Epithelial cell of esophagus (primary cell): Measurements from ENCODE around the gene CHAT.
A peak's percentile ranks its signal among the peaks of the same experiment; 100 is the strongest.

ENCODE experiments used
- DNase-seq: peaks from one replicate; pipeline ENCODE4 v3.0.0; 2010; ENCODE audit warnings: low read depth
- H3K4me3 ChIP-seq: 2 replicates; pipeline ENCODE4 v1.5.1; 2011; ENCODE audit warnings: mild to moderate bottlenecking, low read length, control low read depth
- TF ChIP-seq, protein P1 (sequence below): IDR thresholded peaks from 2 replicates; pipeline ENCODE4 v1.5.1; 2011; ENCODE audit warnings: low read depth, mild to moderate bottlenecking, low read length, control low read depth, inconsistent platforms; ENCODE audit not compliant: insufficient read depth; ENCODE audit errors: missing control alignments

CHAT gene

DNA sequence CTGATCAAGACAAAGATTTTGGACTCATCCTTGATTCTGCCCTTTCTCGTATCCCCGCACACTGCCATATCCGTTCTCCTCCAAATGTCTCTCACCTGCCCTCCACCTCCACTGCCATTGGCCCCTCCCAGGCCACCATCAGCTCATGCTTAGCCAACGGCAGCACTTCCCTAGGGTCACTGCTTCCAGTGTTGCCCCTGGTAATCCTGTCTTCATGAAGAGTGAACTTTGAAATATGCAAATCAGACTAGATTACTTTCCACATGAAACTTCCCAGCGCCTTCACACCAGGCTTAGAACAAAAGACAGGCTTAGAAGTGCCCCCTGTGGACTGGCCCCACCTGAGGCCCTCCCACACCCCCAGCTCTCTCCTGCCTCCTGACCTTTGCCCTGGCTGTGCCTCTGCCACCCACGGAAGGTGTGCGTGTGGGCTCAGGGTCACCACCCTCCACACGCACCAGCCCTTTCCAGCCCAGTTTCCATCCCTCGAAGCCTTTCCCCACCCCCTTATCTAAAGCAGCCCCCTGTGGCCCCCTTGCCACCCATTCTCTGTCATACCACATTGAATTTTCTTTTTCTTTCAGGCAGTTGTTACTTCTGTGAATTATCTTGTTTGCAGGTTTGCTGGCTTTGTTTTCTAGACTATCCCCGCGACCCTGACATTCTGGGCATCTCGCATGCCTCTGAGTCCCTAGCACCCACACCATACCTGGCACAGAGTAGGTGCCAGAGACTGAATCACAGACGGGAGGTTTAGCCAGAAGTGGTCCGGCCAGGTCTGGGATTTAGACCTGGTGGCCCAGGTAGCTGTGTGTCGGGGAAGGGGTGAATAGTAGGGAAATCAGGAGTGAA, 38.8 kb downstream of the CHAT start:
- H3K4me3 ChIP-seq = no peak overlapping the region
- DNase-seq = no peak
- TF ChIP-seq, protein P1, sequence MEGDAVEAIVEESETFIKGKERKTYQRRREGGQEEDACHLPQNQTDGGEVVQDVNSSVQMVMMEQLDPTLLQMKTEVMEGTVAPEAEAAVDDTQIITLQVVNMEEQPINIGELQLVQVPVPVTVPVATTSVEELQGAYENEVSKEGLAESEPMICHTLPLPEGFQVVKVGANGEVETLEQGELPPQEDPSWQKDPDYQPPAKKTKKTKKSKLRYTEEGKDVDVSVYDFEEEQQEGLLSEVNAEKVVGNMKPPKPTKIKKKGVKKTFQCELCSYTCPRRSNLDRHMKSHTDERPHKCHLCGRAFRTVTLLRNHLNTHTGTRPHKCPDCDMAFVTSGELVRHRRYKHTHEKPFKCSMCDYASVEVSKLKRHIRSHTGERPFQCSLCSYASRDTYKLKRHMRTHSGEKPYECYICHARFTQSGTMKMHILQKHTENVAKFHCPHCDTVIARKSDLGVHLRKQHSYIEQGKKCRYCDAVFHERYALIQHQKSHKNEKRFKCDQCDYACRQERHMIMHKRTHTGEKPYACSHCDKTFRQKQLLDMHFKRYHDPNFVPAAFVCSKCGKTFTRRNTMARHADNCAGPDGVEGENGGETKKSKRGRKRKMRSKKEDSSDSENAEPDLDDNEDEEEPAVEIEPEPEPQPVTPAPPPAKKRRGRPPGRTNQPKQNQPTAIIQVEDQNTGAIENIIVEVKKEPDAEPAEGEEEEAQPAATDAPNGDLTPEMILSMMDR = no peak

DNA sequence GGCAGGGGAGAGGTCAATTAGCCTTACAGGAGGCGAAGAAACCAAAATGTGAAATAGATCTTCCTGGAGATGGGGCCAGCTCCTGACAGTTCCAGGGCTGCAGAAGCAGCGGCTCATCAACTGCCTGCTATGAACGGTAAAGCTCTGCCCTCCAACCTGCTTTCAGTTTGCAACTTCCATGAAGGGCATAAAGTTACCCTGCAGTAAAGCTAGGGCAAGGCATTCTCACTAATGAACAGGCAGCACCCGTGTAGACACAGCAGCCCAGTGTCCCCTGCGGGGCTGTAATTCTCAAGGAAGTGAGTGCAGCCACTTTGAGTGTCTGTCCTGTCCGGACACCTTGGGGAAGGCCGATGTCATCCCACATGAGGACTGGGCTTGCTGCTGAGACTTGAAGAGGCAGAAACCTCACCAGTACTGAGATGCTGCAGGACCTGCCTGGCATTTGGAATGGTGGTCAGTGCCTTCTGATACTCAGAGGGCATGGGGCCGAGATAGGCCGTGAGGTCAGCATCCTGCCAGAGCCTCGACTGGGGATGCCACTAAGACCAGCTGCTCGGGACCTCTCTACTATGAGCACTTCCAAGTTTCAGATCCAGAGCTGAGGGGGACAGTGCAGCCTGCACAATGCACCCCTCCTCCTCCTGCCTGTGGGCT, 39.6 kb downstream of the CHAT start:
- no peak for DNase-seq
- H3K4me3 ChIP-seq = no peak overlapping the region
- TF ChIP-seq, protein P1 = no peak

DNA sequence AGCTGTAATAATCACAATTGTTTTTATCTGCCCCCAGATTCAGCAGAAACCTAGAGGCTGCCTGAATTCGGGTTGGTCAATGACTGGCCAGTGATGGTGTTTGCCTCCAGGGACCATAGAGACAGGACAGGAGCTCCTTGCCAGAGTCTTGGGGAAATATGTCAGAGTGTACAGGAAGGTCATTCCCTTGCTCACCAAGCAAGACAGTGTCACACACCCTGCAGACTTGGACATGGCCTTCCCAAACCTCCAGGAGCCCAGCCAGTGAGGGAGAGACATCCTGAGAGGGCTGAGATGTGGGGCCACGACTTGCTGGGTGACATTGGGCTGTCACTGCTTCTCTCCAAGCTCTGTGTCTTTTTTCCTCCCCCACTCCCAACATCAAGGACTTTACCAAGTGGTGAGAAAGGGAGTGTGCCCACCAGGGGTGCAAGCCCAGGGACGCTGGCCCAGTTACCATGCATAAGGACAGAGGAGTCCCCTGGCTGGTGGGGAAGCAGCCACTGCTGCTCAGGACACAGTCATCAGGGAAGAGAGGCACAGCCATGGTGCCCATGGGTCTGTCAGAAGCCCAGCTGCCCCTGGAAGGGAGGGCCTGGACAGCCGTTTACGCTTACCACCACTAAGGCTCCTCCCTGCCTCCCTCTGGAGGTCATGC, 40.3 kb downstream of the CHAT start:
- TF ChIP-seq, protein P1 = no peak
- no peak for DNase-seq
- H3K4me3 ChIP-seq = no peak overlapping the region

DNA sequence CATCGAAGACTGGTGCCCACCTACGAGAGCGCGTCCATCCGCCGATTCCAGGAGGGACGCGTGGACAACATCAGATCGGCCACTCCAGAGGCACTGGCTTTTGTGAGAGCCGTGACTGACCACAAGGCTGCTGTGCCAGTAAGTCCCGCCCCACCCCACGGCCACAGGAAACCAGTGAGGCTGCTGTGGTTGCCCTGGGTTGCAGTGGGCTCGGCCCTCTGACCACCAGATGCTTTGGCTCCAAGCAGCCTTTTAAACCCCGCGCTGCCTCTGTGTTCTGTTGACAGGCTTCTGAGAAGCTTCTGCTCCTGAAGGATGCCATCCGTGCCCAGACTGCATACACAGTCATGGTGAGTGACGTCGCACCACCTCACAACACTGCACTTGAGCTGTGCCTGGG, 41.3 kb downstream of the CHAT start:
- TF ChIP-seq, protein P1 = no peak
- H3K4me3 ChIP-seq = no peak overlapping the region
- no peak for DNase-seq

DNA sequence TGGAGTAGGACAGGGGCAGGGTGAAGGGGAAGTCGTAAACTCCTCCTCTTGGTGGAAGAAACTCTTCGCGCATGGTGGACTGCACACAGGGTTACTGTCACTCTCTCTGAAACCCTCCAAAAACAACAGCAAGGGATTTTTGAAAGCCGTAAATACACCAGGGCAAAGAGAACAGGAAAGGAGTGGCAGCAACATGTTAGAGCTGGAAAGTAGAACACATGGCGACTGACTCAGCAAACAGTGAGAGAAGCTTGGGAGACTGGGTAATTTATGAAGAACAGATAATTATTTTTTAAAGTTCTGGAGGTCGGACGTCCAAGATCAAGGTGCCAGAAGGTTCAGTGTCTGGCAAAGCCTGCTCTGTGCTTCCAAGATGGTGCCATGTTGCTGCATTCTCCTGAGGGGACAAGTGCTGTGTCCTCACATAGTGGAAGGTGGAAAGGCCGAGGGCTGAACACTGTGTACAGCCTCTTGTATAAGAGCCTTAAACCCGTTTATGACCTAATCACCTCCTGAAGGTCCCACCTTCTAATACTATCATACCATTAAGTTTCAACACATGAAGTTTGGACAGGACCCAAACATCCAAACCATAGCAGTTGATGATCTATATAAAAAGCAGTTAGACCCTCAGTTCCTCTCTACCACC, 43.1 kb downstream of the CHAT start:
- TF ChIP-seq, protein P1 = no peak
- peak; percentile 55 for DNase-seq
- no peak overlapping the region for H3K4me3 ChIP-seq

DNA sequence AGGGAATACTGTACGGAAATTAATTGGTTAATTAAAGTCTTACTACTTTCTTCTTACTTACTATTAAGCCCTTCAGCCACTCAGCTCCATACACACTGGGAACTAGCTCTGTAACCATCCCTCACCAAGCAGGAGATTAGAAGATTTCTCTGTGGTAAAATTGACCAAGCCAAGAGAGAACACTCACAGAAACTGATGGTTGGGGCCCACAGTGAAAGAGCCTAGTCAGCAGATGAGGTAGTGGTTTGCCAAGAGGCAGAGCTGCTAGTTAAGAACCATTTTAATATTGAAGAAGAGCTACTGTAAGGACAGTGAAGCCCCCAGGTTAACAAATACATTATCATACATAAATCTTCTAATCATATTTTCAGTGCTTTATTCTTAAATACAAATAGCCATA, 43.8 kb downstream of the CHAT start:
- TF ChIP-seq, protein P1 = no peak
- no peak overlapping the region for H3K4me3 ChIP-seq
- DNase-seq = no peak
